Kidney tubule cell (primary cell): ENCODE data around the gene SMYD5.
"Not testable (repeated sequence)": the region's sequence is repeated elsewhere in the genome, so short reads cannot be mapped to it uniquely, and the experiment has no call there.

Source experiments
- DNase-seq: peaks from one replicate; pipeline ENCODE4 v3.0.0-alpha.2; 2018; ENCODE audit warnings: low spot score

SMYD5 gene

GRCh38 chr2:73214120-73215035 is at the start of gene SMYD5:
Gene SMYD5 (plus strand): TSS chr2:73214245. CDS start chr2:73214267, 22 bp downstream.
- peak; percentile 84 for DNase-seq

GRCh38 chr2:73165978-73166377 is 48.1 kb upstream of the SMYD5 start:
- DNase-seq: not testable (repeated sequence)

GRCh38 chr2:73166813-73167212 is 47.2 kb upstream of the SMYD5 start:
- DNase-seq: not testable (repeated sequence)

GRCh38 chr2:73168348-73168747 is 45.7 kb upstream of the SMYD5 start:
- DNase-seq: not testable (repeated sequence)

- not testable (repeated sequence) for DNase-seq
These were observed 43.7 kb upstream of the SMYD5 start for GRCh38 chr2:73170341-73170740.

GRCh38 chr2:73172963-73173362 is 41.1 kb upstream of the SMYD5 start:
- no peak for DNase-seq

- no peak for DNase-seq
These were observed 40.3 kb upstream of the SMYD5 start for GRCh38 chr2:73173781-73174180.

GRCh38 chr2:73174244-73174643 is 39.8 kb upstream of the SMYD5 start:
- no peak for DNase-seq

- no peak for DNase-seq
These were observed 38.9 kb upstream of the SMYD5 start for GRCh38 chr2:73174941-73175662.

GRCh38 chr2:73175663-73176204 is 38.3 kb upstream of the SMYD5 start:
- peak; percentile 49 for DNase-seq

GRCh38 chr2:73176205-73176880 is 37.7 kb upstream of the SMYD5 start:
- DNase-seq: no peak

GRCh38 chr2:73176881-73177644 is 37.0 kb upstream of the SMYD5 start:
- peak; percentile 83 for DNase-seq

- DNase-seq: peak; percentile 30
These were observed 36.3 kb upstream of the SMYD5 start for GRCh38 chr2:73177645-73178255.

GRCh38 chr2:73185965-73186364 is 28.1 kb upstream of the SMYD5 start:
- no peak for DNase-seq

GRCh38 chr2:73187549-73187948 is 26.5 kb upstream of the SMYD5 start:
- no peak for DNase-seq

- DNase-seq: no peak
These were observed 16.5 kb upstream of the SMYD5 start for GRCh38 chr2:73197579-73197978.

- peak; percentile 18 for DNase-seq
These were observed 13.8 kb upstream of the SMYD5 start for GRCh38 chr2:73200281-73200680.

- no peak for DNase-seq
These were observed 11.6 kb upstream of the SMYD5 start, which contains the start of gene NOTO for GRCh38 chr2:73202156-73203054. Gene NOTO (plus strand): TSS chr2:73202574. CDS start chr2:73202667, 93 bp downstream.

- DNase-seq: no peak
These were observed 10.9 kb upstream of the SMYD5 start for GRCh38 chr2:73203055-73203681.
